Endometrium (tissue), 2 donors: ENCODE data around the gene CHD2.
"Not testable (repeated sequence)": the region's sequence is repeated elsewhere in the genome, so short reads cannot be mapped to it uniquely, and the experiment has no call there.

Experiments used
- FAIRE-seq: peaks from 2 replicates; lab custom pipeline; 2012; peaks lifted over from hg19 to GRCh38; lab: Jason Lieb, UNC
- donor health status: control.
- donor health status: control.

CHD2 gene

DNA sequence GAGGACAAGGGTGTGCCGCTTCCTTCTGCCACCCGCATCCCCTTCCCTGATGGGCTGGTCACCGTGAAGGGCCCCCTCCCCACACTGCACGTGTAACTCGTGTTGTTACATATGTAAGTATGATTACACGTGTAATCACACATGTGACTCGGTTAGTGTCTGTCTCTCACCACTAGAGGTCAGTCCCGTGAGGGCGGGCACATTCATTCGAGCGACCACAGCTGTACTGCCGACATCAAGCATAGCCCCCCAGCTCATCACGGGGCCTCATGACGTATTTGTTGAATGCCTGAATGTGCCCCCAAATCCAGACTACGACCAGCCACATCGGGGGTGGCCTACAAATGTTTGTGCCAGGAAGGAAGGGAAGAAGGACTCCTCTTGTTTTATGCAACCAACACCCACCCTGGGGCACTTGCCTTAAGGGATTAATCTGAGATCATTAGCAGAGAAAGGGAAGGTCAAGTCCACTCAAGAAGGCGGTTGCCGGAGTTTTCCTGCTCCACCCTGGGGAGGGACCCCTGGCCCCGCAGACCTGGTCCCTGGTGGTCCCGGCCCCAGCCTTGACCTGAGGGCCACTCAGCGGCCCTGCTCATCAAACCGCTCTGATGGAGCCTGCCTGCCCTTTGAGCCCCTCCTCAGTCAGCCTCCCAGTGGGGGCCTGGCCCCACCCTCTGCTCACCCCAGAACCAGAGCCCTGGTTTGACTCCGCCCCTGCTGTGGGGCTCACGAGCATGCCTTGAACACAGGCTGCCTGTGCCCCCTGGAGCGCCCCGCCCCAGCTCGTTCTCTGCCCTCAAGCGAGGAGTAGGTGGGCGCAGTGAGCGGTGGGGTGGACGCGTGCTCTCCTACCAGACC, 136.1 kb downstream of the CHD2 start:
- no peak for FAIRE-seq

DNA sequence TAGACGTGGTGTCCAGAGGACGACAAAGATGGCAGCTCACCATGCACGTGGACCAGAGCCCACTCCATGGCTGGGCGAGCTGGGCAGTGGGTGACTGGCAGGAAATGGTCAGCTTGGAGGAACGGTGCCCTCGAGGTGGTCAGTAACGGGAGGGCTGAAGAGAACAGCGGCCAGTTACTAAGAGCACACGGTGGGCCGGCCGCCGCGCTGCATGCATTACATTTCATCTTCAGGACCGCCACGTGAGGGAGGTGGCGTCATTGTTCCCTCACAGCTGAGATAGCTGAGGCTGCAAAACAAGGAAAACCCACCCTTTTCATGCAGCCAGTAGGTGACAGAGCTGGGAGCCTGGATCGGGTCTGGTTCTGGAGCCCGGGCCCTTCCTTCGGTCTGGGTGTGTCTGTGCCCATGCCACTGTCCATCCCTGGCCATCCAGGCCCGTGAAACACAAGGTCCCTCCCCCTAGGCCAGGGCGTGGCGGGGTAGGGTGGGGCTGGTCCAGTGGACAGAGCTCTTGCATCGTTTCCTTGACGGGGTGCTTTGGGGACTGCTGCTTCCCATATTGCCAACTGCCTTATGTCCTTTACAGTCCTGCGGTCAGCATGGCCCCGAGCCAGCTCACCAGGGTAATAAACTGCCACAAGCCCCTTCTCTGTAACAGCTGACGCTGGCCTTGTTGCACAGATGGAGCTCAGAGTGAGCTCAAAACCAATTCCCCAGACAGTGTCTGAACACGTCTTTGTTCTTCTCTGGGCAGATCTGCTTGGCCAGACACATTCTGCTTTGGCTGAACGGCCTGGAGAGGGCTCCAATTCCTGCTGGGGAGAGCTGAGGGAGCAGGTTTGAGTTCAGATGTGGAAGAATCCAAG, 137.1 kb downstream of the CHD2 start:
- FAIRE-seq: no peak

DNA sequence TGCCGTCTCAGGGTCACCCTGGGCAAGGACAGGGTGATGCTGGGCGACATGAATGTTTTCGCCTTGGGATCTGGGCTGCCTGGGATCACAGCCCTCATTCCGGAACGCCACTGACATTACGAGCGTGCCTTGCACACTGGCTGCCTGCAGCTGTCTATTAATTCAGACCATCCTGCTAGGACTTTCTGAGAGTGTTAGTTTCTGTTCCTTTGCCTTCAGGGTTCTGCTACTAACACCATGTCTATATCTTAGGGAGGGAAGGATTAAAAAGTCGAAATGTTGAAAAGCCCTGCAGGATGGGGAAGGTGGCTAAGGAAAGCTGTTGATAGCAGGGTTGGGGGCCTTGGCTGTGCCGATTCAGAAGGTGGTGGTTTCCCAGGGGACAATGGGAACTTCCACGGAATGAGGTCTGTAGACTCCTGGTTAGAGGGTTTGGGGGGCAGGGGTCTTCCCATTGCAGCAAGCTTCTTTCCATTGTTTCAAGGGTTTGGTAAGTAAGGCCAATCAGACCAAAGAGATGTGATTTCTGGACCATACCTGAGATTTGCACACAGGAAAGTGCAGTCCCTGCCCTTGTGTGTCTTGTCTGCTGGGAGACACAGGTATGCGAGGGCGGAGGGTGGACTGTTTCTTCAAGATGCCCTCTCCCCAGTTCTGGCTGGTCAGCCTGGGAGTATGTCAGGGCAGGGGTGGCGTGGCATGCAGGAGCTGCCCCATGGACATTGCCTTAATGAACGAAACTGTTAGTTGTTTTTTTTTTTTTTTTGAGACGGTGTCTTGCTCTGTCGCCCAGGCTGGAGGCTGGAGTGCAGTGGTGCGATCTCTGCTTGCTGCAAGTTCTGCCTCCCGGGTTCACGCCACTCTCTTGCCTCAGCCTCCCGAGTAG, 137.9 kb downstream of the CHD2 start:
- no peak for FAIRE-seq

DNA sequence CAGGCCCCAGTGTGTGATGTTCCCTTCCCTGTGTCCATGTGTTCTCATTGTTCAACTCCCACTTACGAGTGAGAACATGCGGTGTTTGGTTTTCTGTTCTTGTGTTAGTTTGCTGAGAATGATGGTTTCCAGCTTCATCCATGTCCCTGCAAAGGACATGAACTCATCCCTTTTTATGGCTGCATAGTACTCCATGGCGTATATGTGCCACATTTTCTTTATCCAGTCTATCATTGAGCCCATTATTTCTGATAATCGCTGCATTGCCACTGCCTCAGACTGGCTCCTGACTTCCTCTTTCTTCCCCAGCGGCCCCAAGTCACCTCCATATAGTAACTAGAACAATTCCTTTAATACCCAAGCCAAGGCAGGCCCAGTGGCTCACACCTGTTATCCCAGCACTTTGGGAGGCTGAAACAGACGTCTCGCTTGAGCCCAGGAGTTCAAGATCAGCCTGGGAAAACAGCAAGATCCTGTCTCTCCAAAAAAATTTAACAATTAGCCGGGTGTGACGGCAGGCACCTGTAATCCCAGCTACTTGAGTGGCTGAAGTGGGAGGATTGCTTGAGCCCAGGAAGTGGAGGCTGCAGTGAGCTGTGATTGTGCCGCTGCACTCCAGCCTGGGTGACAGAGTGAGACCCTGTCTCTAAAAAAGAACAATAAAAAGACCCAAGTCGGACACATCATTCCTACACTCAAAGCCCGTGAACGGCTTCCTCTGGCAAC, 139.6 kb downstream of the CHD2 start:
- FAIRE-seq: not testable (repeated sequence)

GRCh38 chr15:93040288-93041158, 140.4 kb downstream of the CHD2 start:
- FAIRE-seq: no peak

GRCh38 chr15:93041159-93041547, 141.0 kb downstream of the CHD2 start:
- no peak for FAIRE-seq

- no peak for FAIRE-seq
Measured at GRCh38 chr15:93042211-93042610, 142.1 kb downstream of the CHD2 start.

DNA sequence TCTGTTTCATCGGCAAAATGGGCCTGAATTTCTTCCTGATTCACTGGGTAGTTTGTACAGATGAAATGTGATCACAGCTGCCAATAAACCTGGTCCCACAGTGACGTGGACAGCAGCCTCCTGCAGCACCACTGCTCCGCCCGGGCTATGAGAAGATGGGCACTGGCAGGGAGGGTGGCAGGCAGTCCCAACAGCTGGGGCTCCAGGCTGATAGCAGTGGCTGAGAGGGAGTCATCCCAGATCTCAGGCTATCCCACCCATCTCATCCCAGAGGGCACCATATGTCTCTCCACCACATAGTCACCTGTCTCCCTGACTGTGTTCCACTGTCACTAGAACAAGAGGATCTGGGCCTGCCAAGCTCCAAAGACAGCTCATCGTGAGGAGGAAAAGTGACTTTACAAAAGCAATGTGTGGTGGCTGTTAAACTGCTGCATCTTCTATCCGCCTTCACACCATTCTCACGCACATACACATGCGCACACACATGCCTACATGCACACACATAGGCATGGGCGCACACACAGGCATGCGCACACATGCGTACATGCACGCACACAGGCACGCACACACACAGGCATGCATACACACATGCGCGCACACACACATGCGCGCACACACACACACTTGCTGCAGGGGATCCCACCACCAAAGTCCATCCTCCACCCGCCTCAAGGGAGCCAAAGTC, 142.7 kb downstream of the CHD2 start:
- FAIRE-seq: no peak

DNA sequence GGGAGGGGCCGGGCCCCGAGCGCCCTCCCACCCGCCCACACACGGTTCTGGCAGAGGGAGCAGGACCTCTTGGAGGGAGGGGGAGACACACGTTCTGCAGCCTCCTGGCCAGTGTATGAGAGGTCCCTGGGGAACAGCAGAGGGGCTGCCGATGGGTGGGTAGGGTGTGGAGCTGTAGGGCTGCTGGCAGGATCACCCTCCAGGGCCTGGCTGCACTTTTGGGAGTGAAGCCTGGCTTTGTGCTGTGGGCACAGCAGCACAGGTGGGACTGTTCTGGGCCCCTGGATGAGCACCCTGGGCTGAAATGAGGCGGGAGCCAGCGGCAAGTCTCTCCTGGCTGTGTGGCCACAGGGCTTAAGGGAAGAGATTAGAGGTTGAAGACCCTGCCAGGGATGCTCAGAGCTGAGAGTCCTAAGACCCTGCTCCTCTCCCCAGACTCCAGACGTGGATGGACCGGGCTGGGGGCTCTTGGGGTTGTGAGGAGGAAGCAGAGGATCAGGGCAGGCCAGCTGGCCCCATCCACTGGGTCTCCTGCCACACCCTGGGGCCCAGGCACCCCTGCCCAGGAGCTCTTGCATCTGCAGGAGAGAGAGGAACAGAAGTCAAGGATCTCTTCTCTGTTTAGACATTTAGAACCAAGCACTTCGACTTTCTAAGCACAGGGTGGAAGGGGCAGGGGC, 143.6 kb downstream of the CHD2 start:
- FAIRE-seq: no peak

- no peak for FAIRE-seq
Measured at GRCh38 chr15:93044301-93045190, 144.4 kb downstream of the CHD2 start.

- no peak for FAIRE-seq
Measured at GRCh38 chr15:93045191-93045785, 145.2 kb downstream of the CHD2 start.

- no peak for FAIRE-seq
Measured at GRCh38 chr15:93046120-93046519, 146.0 kb downstream of the CHD2 start.

DNA sequence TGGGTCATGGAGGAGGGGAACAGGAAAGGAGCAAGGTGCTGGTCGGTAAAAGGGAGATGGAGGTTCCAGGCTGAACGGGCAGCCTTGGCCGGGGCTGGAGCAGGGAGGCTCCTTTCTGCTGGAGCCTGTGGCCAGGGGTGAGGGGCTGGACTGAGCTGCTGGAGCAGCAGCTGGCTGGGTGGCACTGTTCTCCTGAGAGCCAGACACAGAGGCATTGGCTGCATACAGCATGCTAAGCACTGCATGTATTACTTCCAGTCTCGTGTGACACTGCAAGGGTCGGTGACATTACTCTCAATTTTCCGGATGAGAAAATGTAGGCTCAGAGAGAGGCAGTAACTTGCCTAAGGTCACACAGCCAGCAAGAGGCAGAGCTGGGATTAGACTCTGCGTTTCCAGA, 146.6 kb downstream of the CHD2 start:
- no peak for FAIRE-seq

- FAIRE-seq: no peak
Measured at GRCh38 chr15:93047621-93048425, 147.7 kb downstream of the CHD2 start.

DNA sequence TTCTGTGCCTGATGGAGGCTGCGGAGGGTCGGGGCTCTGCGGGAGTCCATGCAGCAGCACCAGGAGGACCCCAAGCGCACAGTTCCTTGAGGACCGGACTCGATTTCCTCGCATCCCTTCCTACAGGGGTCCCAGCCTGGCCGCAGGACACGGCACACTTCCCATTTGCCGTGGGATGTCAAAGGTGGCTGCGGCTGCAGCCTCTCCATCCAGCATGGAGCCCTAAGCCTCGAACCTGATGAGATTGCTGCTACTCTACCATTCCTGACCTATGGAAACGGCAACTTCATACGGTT, 148.2 kb downstream of the CHD2 start:
- no peak for FAIRE-seq

DNA sequence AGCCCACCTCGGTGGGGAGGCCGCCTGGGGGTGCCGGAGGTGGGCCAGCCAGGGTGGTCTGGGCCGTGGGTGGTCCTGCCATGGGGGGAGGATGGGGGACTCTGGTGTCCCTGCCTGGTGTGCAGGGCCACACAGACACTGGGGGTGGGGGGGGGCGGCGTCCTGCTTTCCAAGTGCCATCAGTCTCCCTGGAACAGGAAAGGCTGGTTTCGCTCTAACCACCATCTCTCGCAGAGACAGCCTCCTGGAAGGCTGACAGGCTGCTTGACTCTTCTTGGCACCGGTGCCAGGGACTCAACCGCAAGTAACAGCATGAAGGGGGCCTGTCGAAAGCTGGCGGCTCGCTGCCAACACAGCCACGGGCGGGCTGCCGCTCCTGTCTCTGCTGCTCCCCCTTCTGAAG, 148.6 kb downstream of the CHD2 start:
- no peak for FAIRE-seq

GRCh38 chr15:93049233-93049632, 149.1 kb downstream of the CHD2 start:
- FAIRE-seq: no peak
